Muscle layer of duodenum (tissue), 2 donors: ENCODE data around the gene ITPKB.
"Not testable (repeated sequence)": the region's sequence is repeated elsewhere in the genome, so short reads cannot be mapped to it uniquely, and the experiment has no call there.

Experiments
- H3K27ac ChIP-seq: one replicate; pipeline ENCODE4 v1.7.0; 2013; ENCODE audit warnings: mild to moderate bottlenecking, low read length
- H3K27me3 ChIP-seq: one replicate; pipeline ENCODE4 v1.7.0; 2013; ENCODE audit warnings: low read depth, mild to moderate bottlenecking, control low read depth, low read length
- H3K36me3 ChIP-seq, 2 donors: one replicate each; pipeline ENCODE4 v1.7.0; 2013; ENCODE audit warnings: low read length in 2 of 2, control low read depth in 1 of 2, mild to moderate bottlenecking in 1 of 2; ENCODE audit not compliant: insufficient read depth in 2 of 2, control insufficient read depth in 1 of 2
- H3K4me1 ChIP-seq, 2 donors: one replicate each; pipeline ENCODE4 v1.7.0; 2013; ENCODE audit warnings: low read length in 2 of 2, mild to moderate bottlenecking in 2 of 2, control low read depth in 1 of 2, moderate library complexity in 1 of 2; ENCODE audit not compliant: insufficient read depth in 2 of 2, control insufficient read depth in 1 of 2
- H3K4me3 ChIP-seq, 2 donors: one replicate each; pipeline ENCODE4 v1.7.0; 2013; ENCODE audit warnings: low read length in 2 of 2, low read depth in 1 of 2, mild to moderate bottlenecking in 1 of 2
- H3K9me3 ChIP-seq, 2 donors: one replicate each; pipeline ENCODE4 v1.7.0; 2013; ENCODE audit warnings: low read length in 2 of 2, control low read depth in 1 of 2, mild to moderate bottlenecking in 1 of 2; ENCODE audit not compliant: control insufficient read depth in 1 of 2
- donor health status: healthy.

ITPKB gene

GRCh38 chr1:226754097-226754496 is 15.0 kb upstream of the ITPKB start:
- no peaks in the 10 kb centered on the region for H3K36me3 ChIP-seq
- no peak overlapping the region for H3K27ac ChIP-seq
- H3K4me3 ChIP-seq, result no peak overlapping the region
- no peaks in the 10 kb centered on the region for H3K4me1 ChIP-seq
- no peaks in the 10 kb centered on the region for H3K27me3 ChIP-seq
- H3K9me3 ChIP-seq, result no peaks in the 10 kb centered on the region

DNA sequence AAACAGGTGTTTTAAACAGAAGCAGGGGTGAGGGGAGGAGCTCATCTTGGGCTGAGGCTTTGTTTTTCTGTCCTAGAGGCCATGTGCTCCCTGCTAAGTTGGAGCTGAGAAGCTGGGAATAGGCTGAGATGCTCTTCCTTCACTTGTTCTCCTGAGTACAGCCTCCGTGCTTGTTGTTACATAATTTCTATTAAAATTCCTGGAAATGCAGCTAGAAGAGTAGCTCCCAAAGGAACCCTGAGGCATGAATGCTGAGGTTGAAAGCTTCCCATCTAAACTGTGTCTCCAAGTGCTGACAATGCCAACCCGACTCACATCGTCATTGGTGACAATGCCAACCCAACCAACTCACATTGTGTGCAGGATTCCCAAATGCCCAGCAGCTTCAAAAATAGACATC is 12.6 kb upstream of the ITPKB start:
- Histone ChIP-seq H3K4me3 (no peak overlapping the region), H3K36me3 (no peaks in the 10 kb centered on the region), H3K9me3 (no peaks in the 10 kb centered on the region), H3K27me3 (no peaks in the 10 kb centered on the region), H3K27ac (no peak overlapping the region), H3K4me1 (no peaks in the 10 kb centered on the region)

DNA sequence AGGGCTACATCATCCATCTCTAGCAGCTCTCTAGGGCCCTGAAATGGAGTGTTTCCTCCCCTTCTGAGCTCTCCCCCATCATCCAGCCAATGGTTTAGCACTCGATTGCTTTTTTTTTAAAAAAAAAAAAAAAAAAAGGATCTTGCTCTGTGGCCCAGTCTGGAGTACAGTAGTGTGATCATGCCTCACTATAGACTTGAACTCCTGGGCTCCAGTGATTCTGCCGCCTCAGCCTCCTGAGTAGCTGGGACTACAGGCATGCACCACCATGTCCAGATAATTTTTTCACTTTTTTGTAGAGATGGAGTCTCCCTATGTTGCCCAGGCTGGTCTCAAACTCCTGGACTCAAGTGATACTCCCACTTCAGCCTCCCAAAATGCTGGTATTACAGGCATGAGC is 12.1 kb upstream of the ITPKB start:
- H3K4me3 ChIP-seq, result no peak overlapping the region
- H3K27me3 ChIP-seq, result no peaks in the 10 kb centered on the region

DNA sequence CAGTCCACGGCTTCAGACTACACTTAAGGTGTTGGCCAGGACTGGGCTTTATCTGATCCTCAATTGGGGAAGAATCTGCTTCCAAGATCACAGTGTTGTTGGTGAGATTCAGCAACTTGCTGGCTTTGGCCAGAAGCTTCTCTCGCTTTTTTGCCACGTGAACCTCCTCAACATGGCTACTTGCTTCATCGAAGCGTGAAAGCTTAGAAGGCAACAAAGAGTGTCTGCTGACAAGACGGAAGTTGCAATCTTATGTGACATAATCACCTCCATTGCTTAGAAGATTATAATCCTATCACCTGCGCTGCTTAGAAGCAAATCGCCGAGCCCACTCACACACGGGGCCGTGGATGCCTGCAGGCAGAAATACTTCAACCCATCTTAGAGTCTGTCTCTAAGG is 10.4 kb upstream of the ITPKB start:
- H3K27ac ChIP-seq, result no peak overlapping the region
- no peaks in the 10 kb centered on the region for H3K27me3 ChIP-seq
- H3K4me1 ChIP-seq, result no peaks in the 10 kb centered on the region

More for the DNA sequence above, 12.1 kb upstream of the ITPKB start:
- H3K36me3 ChIP-seq, result no peaks in the 10 kb centered on the region
- H3K9me3 ChIP-seq, result no peaks in the 10 kb centered on the region
- H3K4me1 ChIP-seq, result no peaks in the 10 kb centered on the region
- H3K27ac ChIP-seq, result no peak overlapping the region

DNA sequence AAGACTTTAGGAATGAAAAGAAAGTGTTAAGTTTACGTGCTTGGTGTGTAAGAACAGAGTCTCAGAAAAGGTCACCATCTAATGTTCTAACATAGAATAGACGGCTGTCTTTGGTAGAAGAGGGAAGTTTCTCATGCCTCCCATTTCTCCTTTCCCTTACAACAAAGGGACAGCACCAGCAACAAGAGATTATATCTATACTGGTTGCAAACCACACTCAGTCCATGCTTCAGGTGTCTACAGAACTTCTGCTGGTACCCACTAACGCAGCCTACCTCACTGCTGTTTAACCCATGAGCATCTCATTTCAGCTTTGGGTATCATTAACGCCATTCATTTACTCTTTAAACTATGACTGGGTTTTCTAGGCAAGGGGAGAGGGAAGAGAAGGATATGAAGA is 9.2 kb upstream of the ITPKB start:
- H3K9me3 ChIP-seq, result no peaks in the 10 kb centered on the region
- H3K4me3 ChIP-seq, result no peak overlapping the region
- H3K27ac ChIP-seq, result no peak overlapping the region
- H3K27me3 ChIP-seq, result no peaks in the 10 kb centered on the region
- no peaks in the 10 kb centered on the region for H3K36me3 ChIP-seq
- H3K4me1 ChIP-seq, result no peaks in the 10 kb centered on the region

More for the DNA sequence above, 10.4 kb upstream of the ITPKB start:
- Histone ChIP-seq H3K9me3 (no peaks in the 10 kb centered on the region), H3K4me3 (no peak overlapping the region), H3K36me3 (no peaks in the 10 kb centered on the region)

- not testable (repeated sequence) for H3K4me3 ChIP-seq, H3K4me1 ChIP-seq, H3K27ac ChIP-seq, H3K9me3 ChIP-seq, H3K36me3 ChIP-seq, H3K27me3 ChIP-seq
These were observed 8.6 kb upstream of the ITPKB start for GRCh38 chr1:226747519-226748263.

DNA sequence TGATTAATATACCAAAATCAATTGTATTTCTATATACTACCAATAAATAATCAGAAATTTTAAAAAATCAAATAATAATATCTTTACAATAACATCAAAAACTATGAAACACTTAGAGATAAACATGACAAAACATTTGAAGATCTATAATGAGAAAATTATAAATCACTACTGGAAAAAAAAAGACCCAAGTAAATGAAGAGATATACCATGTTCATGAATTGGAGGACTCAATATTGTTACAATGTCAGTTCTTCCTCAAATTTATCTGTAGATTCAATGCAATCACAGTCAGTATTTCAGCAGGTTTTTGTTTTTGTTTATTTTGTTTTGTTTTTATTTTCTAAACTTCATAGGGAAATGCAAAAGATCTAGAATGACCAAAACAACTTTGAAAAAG is 4.2 kb upstream of the ITPKB start:
- H3K27ac ChIP-seq, result no peak overlapping the region
- H3K36me3 ChIP-seq, result no peaks in the 10 kb centered on the region
- no peaks in the 10 kb centered on the region for H3K27me3 ChIP-seq

DNA sequence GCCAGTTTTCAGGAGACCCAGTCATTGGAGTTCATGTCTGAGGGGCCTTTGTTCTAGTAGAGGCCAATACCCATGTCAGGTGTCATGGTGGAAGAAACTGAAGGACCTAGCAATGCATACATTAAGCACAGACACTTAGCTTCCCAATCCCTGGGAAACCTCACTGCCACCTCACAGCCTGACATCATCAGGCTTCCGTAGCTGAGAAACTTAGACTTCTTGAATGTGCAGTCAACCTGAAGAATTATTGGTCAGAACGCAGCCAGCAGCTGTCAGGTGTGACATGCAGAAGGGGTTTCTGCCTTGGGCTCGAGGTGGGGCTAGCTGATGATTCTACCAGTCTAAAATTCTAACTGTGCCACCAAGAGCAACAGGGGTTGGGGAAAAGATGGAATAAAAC is 1.9 kb upstream of the ITPKB start:
- no peak overlapping the region for H3K4me3 ChIP-seq
- no peaks in the 10 kb centered on the region for H3K27me3 ChIP-seq
- no peak overlapping the region for H3K27ac ChIP-seq
- no peaks in the 10 kb centered on the region for H3K9me3 ChIP-seq
- no peaks in the 10 kb centered on the region for H3K36me3 ChIP-seq
- H3K4me1 ChIP-seq, result peaks cover 0 to 19% of the 10 kb centered on the region in 2 donors

More for the DNA sequence above, 4.2 kb upstream of the ITPKB start:
- H3K9me3 ChIP-seq, result no peaks in the 10 kb centered on the region
- peaks cover 0 to 9% of the 10 kb centered on the region in 2 donors for H3K4me1 ChIP-seq
- no peak overlapping the region for H3K4me3 ChIP-seq

DNA sequence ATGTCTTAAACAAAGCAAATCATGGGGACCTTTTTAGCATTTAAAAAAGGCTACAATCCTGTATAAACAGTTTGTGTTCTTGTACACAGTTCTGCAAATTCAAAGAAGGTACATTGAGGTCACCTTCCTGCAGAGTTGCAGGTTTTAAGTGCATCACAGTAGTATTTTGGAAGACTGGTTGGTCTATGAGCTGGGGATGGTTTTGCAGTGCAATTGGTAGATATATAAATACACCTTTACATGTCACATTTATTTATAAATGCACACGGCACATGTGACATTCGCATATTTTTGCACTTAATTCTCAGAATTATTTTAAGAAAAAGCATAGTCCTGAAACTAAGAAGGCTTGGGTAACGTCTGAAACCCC is 599 bp upstream of the ITPKB start:
- H3K27ac ChIP-seq, result peak overlapping the region; percentile 20
- H3K4me1 ChIP-seq, result peaks cover 10 to 32% of the 10 kb centered on the region in 2 donors

GRCh38 chr1:226738421-226738994 is 574 bp downstream of the ITPKB start:
- H3K4me3 ChIP-seq, result peak overlapping the region; percentile 95
- H3K27me3 ChIP-seq, result no peaks in the 10 kb centered on the region
- H3K27ac ChIP-seq, result peak overlapping the region; percentile 96
- no peaks in the 10 kb centered on the region for H3K9me3 ChIP-seq
- H3K36me3 ChIP-seq, result peaks cover 4 to 13% of the 10 kb centered on the region in 2 donors
- H3K4me1 ChIP-seq, result peaks cover 14 to 38% of the 10 kb centered on the region in 2 donors

More for the DNA sequence above, 599 bp upstream of the ITPKB start:
- Histone ChIP-seq H3K27me3 (no peaks in the 10 kb centered on the region), H3K36me3 (peaks cover 4 to 9% of the 10 kb centered on the region in 2 donors), H3K9me3 (no peaks in the 10 kb centered on the region), H3K4me3 (peak overlapping the region; percentile 95)

- Histone ChIP-seq H3K4me3 (peak overlapping the region; percentile 95), H3K36me3 (peaks cover 4 to 13% of the 10 kb centered on the region in 2 donors), H3K27me3 (no peaks in the 10 kb centered on the region), H3K27ac (peak overlapping the region; percentile 96), H3K4me1 (peaks cover 14 to 43% of the 10 kb centered on the region in 2 donors), H3K9me3 (no peaks in the 10 kb centered on the region)
These were observed 1.2 kb downstream of the ITPKB start for GRCh38 chr1:226737819-226738420.
